GM23338 (cell line): Measurements from ENCODE around the gene RNF217.

Experiments
- CREB1 ChIP-seq: fragments of 250-450 bp; sonication (Bioruptor Pico); IDR thresholded peaks from 2 replicates; pipeline ENCODE4 v1.5.0; 2020; ENCODE audit warnings: low read depth, mild to moderate bottlenecking, moderate library complexity
- JUNB ChIP-seq: IDR thresholded peaks from one replicate; pipeline ENCODE4 v1.6.1; 2016; ENCODE audit warnings: antibody characterized with exemption; ENCODE audit not compliant: unreplicated experiment
- POLR2AphosphoS5 ChIP-seq: IDR thresholded peaks from 2 replicates; pipeline ENCODE4 v1.6.1; 2016; ENCODE audit warnings: antibody characterized with exemption, low read depth
- ZNF114 ChIP-seq: fragments of 250-450 bp; sonication (Bioruptor Pico); IDR thresholded peaks from 2 replicates; pipeline ENCODE4 v1.5.0; 2020; ENCODE audit warnings: mild to moderate bottlenecking, moderate library complexity
- TF ChIP-seq, protein P1 (sequence below): IDR thresholded peaks from one replicate; pipeline ENCODE4 v1.6.1; 2018; ENCODE audit warnings: antibody characterized with exemption; ENCODE audit not compliant: unreplicated experiment
- TF ChIP-seq, protein P2 (sequence below), 2 experiments: fragments of 200-600 bp in 1 of 2; sonication (generic) in 1 of 2; conservative IDR thresholded peaks; 2 replicates each; pipeline versions ENCODE4 v1.5.1 to v1.6.1; 2016 to 2017; ENCODE audit warnings: antibody characterized with exemption in 2 of 2, low read depth in 2 of 2, mild to moderate bottlenecking in 2 of 2, moderate library complexity in 1 of 2

DNA sequence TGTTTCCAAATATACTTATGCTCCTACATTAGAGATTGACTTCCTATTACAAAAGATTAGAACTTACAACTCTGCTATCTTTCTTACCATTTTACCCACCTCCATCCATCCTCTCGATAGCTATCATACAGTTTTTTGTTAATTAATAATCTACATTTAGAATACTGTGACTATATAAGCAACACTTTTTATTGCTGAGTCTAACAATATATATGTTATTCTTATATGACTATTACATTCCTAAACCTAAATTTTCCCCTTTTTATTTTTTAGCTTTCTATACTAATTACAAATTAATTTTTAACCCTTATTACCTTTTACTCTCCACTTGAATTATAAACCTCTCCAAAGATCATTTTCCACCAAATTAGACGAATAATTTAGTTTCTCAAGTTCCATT, 57.0 kb downstream of the RNF217 start:
- TF ChIP-seq POLR2AphosphoS5 = no peak
- TF ChIP-seq JUNB = no peak
- no peak for TF ChIP-seq ZNF114 (CRISPR knock-in tag)
- TF ChIP-seq, protein P1, sequence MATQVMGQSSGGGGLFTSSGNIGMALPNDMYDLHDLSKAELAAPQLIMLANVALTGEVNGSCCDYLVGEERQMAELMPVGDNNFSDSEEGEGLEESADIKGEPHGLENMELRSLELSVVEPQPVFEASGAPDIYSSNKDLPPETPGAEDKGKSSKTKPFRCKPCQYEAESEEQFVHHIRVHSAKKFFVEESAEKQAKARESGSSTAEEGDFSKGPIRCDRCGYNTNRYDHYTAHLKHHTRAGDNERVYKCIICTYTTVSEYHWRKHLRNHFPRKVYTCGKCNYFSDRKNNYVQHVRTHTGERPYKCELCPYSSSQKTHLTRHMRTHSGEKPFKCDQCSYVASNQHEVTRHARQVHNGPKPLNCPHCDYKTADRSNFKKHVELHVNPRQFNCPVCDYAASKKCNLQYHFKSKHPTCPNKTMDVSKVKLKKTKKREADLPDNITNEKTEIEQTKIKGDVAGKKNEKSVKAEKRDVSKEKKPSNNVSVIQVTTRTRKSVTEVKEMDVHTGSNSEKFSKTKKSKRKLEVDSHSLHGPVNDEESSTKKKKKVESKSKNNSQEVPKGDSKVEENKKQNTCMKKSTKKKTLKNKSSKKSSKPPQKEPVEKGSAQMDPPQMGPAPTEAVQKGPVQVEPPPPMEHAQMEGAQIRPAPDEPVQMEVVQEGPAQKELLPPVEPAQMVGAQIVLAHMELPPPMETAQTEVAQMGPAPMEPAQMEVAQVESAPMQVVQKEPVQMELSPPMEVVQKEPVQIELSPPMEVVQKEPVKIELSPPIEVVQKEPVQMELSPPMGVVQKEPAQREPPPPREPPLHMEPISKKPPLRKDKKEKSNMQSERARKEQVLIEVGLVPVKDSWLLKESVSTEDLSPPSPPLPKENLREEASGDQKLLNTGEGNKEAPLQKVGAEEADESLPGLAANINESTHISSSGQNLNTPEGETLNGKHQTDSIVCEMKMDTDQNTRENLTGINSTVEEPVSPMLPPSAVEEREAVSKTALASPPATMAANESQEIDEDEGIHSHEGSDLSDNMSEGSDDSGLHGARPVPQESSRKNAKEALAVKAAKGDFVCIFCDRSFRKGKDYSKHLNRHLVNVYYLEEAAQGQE = no peak
- TF ChIP-seq, protein P2, sequence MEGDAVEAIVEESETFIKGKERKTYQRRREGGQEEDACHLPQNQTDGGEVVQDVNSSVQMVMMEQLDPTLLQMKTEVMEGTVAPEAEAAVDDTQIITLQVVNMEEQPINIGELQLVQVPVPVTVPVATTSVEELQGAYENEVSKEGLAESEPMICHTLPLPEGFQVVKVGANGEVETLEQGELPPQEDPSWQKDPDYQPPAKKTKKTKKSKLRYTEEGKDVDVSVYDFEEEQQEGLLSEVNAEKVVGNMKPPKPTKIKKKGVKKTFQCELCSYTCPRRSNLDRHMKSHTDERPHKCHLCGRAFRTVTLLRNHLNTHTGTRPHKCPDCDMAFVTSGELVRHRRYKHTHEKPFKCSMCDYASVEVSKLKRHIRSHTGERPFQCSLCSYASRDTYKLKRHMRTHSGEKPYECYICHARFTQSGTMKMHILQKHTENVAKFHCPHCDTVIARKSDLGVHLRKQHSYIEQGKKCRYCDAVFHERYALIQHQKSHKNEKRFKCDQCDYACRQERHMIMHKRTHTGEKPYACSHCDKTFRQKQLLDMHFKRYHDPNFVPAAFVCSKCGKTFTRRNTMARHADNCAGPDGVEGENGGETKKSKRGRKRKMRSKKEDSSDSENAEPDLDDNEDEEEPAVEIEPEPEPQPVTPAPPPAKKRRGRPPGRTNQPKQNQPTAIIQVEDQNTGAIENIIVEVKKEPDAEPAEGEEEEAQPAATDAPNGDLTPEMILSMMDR (conservative IDR thresholded peaks at IDR 0.05; ENCODE audit: low read depth in 2 of 2) = no peak
- TF ChIP-seq CREB1 = no peak
